Stimulated activated naive CD8-positive, alpha-beta T cell treated with anti-CD3 and anti-CD28 coated beads, Interleukin-15, amount 100 ng/mL, for 72 hours (primary cell): ENCODE results near the gene TNRC6C.
A peak's percentile ranks its signal among the peaks of the same experiment; 100 is the strongest.

Experiments
- ATAC-seq: fragments of 150-1000 bp; cut with Tn5 transposase; 2 replicates; pipeline ENCODE4 v1.10.0; 2021; ENCODE audit warnings: mild to moderate bottlenecking, moderate library complexity
- DNase-seq, 2 donors: peaks; one replicate each; pipeline ENCODE4 v3.0.0; 2021 to 2022
- H3K27ac Mint-ChIP-seq, 2 donors: one replicate each; pipeline ENCODE4 v1.8.0; 2022; ENCODE audit warnings: mild to moderate bottlenecking in 2 of 2, mixed read lengths in 2 of 2, moderate library complexity in 2 of 2
- H3K27me3 Mint-ChIP-seq: one replicate; pipeline ENCODE4 v1.8.0; 2022; ENCODE audit warnings: mixed read lengths
- H3K4me1 Mint-ChIP-seq: one replicate; pipeline ENCODE4 v1.8.0; 2022; ENCODE audit warnings: mild to moderate bottlenecking, mixed read lengths
- H3K4me3 Mint-ChIP-seq, 2 donors: one replicate each; pipeline ENCODE4 v1.8.0; 2022; ENCODE audit warnings: mild to moderate bottlenecking in 2 of 2, mixed read lengths in 2 of 2, moderate library complexity in 1 of 2
- H3K9me3 Mint-ChIP-seq, 2 donors: one replicate each; pipeline ENCODE4 v1.8.0; 2022; ENCODE audit warnings: mixed read lengths in 2 of 2

Gene TNRC6C

DNA sequence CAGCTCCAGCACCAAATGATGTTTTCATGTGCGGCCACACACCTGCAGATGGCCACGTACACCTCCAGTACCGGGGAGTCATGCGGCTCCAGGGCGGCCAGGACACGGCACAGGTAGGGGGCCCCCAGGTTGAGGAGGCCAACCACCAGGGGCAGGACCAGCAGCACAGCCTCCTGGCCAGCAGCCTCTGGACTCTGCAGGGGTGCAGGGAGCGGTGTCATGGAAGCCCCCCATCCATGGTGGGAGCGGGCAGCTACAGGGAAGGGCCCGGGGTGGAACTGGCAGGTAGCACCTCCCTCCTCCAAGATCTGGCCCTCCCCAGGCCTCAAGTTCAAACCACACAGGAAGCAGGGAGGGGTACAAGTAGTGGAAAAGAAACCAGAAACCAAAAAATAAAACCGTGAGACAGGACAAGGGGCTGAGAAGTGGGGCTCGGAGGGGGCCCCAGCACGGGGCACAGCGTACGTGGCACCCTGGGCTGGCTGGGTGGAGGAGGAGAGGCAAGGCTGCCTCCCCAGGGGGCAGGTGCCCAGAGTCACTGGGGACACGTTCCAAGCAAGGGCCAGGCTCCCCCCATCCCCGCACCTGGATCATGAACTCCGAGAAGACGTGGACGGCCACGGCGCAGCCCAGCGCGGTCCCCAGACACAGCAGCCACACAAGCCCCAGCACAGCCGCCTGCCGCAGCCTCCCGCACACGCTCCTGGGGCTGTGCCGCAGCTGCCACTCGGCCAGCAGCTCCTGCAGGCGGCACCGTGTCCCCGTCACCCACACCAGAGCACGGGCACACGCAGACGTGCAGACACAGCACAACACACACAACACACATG is 162.7 kb downstream of the TNRC6C start:
- peak overlapping the region; percentile 89 to 94 for H3K4me3 Mint-ChIP-seq
- H3K27ac Mint-ChIP-seq: peak overlapping the region; percentile 75 to 92
- no peaks in the 10 kb centered on the region for H3K27me3 Mint-ChIP-seq
- no peaks in the 10 kb centered on the region for H3K9me3 Mint-ChIP-seq
- peak; percentile 81 for ATAC-seq
- peaks cover 89% of the 10 kb centered on the region for H3K4me1 Mint-ChIP-seq
- peak; percentile 54 to 74 for DNase-seq

DNA sequence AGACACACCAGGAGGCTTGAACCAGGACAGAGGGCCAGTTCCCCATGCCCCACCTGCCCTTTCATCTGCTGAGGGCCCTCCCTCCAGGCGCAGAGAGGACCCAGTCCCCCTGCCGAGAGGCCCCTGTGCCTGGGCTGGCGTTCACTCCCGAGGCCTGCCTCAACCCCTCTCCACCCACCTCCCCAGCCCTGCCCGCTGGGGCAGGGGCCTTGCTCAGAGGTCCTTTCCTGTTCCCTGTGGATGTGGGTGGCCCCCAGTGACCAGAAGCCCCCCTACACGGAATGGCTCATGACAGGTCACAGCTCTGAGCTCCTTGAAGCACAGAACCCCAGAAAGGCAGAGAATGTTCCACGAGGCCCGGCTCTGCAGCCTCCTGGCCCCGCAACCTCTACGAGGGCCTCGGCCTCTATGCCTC is 163.3 kb downstream of the TNRC6C start:
- Mint-ChIP-seq H3K4me1 (peaks cover 93% of the 10 kb centered on the region), H3K4me3 (peak overlapping the region; percentile 89 to 94), H3K27me3 (no peaks in the 10 kb centered on the region), H3K27ac (peak overlapping the region; percentile 75 to 92), H3K9me3 (no peaks in the 10 kb centered on the region)
- DNase-seq (no peak), ATAC-seq (no peak)

DNA sequence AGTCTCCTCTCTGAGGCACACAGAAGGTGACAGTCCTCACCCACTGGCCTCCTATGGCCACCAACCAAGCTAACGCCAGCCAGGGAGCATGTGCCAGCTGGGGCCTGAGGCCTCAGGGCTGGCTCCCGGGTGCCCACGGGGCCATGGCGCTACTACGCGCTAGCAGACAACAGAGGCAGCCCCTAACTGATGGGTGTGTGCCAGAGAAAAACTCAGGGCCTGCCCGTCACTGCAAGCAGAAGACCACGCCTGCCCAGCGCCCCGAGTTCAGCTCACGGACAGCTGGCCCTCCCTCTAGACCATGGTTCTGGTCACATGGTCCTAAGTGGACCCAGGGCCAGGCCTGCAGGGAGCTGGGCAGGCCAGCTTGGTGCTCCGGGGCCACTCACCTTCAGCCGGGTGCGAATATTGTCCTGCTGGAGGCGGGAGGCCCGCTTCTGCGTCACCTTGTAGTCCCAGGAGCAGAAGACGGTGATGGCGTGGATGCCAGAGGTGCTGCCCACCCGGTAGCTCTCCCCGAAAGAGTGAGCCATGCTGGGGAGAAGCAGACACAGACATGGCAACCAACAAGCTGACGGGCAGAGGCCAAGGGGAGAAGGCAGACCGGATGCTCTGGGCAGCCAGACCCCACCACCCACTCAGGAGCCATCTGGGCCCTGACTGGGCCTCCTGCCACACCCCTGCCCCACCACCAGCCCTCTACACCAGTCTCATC is 163.9 kb downstream of the TNRC6C start:
- Mint-ChIP-seq H3K4me3 (peak overlapping the region; percentile 89 to 94), H3K27me3 (no peaks in the 10 kb centered on the region), H3K27ac (peak overlapping the region in 1 of 2 donors; percentile 2), H3K4me1 (peaks cover 93% of the 10 kb centered on the region), H3K9me3 (no peaks in the 10 kb centered on the region)
- no peak for DNase-seq
- ATAC-seq: no peak

DNA sequence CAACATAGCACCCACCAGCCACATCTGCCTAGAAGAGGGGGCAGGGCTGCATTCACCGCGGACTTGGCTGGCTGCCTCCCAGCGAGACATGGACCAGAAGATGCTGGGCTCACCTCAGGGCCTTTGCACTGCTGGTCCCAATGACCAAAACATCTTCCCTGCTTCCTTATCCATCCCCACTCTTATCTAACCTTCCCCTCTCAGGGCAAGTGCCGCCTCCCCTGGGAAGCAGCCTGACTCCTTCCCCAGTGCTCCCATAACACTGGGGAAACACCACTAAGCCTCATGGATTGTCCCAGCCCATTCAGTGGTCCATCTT is 164.4 kb downstream of the TNRC6C start:
- Mint-ChIP-seq H3K27ac (peak overlapping the region in 1 of 2 donors; percentile 2), H3K9me3 (no peaks in the 10 kb centered on the region), H3K27me3 (no peaks in the 10 kb centered on the region), H3K4me3 (peak overlapping the region; percentile 89 to 94), H3K4me1 (peaks cover 91% of the 10 kb centered on the region)
- no peak for DNase-seq
- ATAC-seq: no peak

DNA sequence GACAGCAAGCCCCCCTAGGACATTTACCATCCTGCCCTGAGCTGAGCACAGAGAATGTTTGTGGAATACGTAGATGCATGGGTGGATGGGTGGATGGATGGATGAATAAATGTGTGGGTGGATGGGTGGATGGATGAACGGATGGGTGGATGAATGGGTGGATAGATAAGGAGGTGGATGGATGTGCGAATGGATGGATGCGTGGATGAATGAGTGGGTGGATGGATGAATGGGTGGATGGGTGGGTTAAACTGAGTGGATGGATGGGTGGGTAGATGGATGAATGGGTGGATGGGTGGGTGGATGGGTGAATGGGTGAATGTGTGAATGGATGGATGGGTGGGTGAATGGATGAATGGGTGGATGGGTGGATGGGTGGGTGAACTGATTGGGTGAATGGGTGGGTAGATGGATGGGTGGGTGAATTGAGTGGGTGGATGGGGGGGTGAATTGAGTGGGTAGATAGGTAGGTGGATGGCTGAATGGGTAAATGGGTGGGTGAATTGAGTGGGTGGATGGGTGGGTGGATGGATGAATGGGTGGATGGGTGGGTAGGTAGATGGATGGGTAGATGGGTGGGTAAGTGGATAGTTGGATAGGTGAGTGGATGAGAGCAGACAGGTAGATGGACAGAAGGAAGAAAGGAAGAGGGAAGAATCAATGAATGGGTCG is 164.9 kb downstream of the TNRC6C start:
- no peak for DNase-seq
- Mint-ChIP-seq H3K9me3 (no peaks in the 10 kb centered on the region), H3K4me1 (peaks cover 87% of the 10 kb centered on the region), H3K27me3 (no peaks in the 10 kb centered on the region), H3K4me3 (peak overlapping the region; percentile 89 to 96), H3K27ac (peak overlapping the region; percentile 7 to 60)
- ATAC-seq: no peak

DNA sequence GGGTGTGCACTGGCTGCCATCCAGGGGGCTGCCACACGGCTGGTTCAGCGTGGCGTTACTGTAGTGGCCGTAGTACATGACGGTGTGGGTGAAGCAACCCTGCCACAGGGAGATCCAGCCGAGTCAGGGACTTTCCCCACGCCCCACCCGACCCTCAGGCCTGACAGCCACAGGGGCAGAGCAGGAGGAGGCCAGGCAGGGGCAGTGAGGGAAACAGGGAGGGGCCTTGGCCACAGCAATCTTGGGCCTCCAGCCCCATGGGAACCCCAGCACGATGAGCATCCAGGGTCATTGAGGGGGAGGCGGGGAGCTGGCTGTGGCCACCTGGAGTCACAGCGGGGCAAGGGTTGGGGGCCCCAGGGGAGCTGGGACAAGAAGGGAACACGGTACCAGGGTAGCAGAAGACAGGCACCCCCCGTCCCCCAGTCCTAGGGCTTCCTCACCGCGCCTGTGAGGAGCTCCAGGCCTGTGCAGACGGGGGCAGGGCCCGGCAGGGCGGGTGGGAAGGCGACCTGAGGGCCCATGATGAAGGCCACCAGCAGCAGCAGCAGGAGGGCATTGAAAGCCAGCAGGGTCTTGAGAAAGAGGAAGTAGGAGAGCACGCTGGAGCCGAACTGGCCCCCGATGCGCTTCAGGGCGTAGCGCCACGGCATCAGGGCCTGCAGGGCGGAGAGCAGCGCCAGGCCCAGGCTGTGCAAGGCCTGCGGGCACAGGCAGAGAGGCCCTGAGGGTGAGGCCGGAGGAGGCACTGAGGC is 165.8 kb downstream of the TNRC6C start:
- peak in 1 of 2 donors; percentile 27 for DNase-seq
- Mint-ChIP-seq H3K9me3 (no peaks in the 10 kb centered on the region), H3K27me3 (no peaks in the 10 kb centered on the region)

DNA sequence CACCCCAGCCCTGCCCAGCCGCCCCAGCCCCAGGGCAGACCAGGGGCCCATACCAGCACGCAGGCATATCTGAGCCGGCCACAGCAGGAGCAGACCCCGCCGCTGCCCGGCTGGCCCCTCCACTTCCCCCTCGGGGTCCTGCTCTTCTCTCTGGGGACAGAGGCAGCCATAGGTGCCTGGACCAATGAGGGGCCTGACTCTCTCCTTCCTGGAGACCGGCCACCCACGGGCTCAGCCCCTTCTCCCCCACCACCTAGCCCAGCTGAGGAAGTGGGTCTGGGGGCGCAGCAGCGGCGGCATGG is 166.3 kb downstream of the TNRC6C start:
- Mint-ChIP-seq H3K4me3 (peak overlapping the region; percentile 92 to 96), H3K4me1 (peaks cover 88% of the 10 kb centered on the region), H3K27ac (no peak overlapping the region), H3K27me3 (no peaks in the 10 kb centered on the region), H3K9me3 (no peaks in the 10 kb centered on the region)
- ATAC-seq (no peak), DNase-seq (no peak)

More for the DNA sequence above, 165.8 kb downstream of the TNRC6C start:
- no peak for ATAC-seq
- peaks cover 86% of the 10 kb centered on the region for H3K4me1 Mint-ChIP-seq
- H3K4me3 Mint-ChIP-seq: peak overlapping the region; percentile 57 to 96
- peak overlapping the region in 1 of 2 donors; percentile 7 for H3K27ac Mint-ChIP-seq

DNA sequence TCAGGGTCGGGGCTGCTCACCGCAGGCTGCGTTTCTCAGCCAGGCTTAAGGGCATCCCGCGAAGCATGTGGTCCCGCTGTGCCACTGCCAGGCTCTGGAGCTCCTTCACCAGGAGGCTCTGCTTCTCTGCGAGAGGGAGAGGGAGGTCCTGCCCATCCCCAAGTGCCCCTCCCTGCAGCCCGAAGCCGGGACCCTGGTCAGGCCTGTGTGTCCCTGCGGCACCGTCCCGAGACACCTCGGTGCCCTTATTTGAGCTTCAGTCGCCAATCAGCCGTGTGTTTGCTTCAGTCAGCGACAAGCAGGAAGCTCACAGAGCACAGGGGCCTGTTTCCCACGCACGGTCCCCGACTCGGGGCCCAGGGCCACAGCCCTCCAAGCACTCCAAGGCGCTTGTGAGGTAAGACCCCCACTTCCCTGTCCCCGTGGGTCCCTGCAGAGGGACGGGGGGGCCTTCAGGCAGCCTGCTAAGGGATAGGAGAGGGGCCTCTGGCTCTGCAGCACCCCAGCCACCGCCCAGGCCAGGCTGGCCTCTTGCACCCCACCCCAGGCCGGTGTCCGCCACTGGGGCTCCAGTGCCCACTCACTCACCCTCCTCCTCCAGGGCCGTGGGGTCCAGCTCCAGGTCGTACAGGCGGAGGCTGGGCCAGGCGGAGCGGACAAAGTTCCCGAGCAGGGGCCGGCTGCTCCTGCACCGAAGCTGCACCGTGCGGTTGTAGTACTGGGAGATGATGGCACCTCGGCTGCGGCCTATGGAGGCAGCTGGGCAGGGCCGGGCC is 166.8 kb downstream of the TNRC6C start:
- no peaks in the 10 kb centered on the region for H3K27me3 Mint-ChIP-seq

DNA sequence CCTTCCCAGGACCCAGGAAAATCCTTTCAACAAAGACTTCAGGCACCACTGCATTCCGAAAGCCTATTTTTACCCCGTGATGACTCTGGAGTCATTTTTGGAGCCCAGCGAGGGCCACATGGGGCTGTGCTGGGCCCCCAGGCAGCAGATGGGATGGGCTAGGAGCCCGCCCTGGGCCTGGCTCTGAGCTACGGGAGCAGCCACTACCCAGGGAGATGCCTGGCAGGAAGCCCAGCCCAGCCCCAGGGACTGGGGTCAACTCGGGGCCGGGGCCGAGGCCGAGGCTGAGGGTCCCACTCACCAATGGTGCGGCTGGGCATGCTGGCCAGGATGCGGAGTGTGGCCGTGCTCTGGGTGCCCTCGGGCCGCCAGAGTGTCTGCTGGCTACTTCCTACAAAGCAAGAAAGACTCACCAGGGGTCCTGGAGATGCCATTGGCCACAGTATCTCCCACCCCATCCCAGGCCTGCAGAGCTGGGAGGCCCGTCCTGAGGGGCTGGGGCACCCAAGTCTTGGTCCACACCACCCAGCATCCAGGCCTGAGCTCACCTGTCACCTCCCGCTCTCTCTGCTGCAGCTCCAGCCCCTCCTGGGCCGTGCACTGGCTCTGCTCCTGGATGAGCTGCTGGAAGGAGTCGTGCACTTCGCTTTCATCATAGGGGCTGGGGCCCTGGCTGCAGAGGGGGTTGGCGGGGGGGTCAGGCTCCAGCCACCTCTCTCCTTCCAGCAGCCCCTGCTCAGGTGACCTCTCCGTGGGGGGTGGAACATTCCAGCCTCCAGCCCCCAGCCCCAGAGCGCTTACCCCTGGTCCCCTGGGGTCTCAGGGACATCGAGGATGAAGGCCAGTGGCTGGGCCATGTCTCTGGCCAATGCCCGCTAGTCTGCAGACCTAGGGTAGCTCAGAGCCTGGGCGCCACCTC is 167.7 kb downstream of the TNRC6C start:
- no peak for ATAC-seq
- peak overlapping the region; percentile 33 to 48 for H3K27ac Mint-ChIP-seq
- peak overlapping the region; percentile 92 to 96 for H3K4me3 Mint-ChIP-seq
- H3K9me3 Mint-ChIP-seq: no peaks in the 10 kb centered on the region
- no peak for DNase-seq
- no peaks in the 10 kb centered on the region for H3K27me3 Mint-ChIP-seq
- peaks cover 87% of the 10 kb centered on the region for H3K4me1 Mint-ChIP-seq

More for the DNA sequence above, 166.8 kb downstream of the TNRC6C start:
- Mint-ChIP-seq H3K27ac (peak overlapping the region in 1 of 2 donors; percentile 48), H3K9me3 (no peaks in the 10 kb centered on the region), H3K4me3 (peak overlapping the region; percentile 92 to 96), H3K4me1 (peaks cover 90% of the 10 kb centered on the region)
- DNase-seq (peak in 1 of 2 donors; percentile 42), ATAC-seq (no peak)

DNA sequence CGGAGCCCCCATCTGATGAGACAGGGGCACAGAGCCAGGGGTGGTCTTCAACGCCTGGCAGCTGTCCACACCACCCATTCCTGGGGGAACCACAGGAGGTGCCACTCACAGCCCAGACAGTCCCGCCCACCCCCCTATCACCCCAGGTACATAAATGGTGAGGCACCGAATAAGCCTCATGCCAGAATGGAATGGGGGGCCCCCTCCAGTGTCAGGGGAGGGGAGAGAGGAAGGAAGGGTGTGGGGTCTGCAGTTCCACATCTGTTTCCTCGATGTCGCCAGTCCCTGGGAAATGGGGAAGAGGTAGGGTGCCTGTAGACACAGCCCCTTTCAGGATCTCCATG is 168.4 kb downstream of the TNRC6C start:
- peaks cover 81% of the 10 kb centered on the region for H3K4me1 Mint-ChIP-seq

DNA sequence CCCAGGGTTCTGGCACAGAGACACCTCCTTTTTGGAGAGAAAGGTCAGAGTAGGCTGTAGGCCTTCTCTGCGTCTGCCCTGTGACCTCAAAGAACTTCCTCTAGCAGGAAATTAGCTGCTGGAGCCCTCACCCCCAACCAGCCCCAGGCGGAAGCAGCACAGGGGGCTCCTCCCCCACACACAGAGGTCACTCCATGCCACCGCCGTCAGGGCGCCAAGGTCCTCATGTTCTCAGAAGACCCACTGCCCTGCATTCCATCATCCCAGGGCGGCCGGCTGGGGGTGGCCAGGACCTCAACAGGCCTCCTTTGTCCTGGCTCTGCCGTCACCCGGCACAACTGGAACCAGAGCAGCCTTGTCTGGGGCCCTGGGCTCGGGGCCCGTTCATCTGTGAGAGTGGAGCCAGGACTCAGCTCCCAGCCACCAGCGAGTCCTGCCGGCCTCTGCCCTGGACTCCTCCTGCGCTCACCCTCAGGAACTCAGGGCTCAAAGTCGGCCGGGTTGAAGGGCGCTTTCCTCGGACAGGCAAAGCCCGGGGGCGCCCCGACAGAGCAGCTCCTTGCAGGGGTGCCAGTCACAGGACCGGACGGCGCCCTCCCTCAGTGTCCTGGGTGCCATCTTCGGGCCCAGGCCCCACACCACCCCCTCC is 168.9 kb downstream of the TNRC6C start:
- H3K27me3 Mint-ChIP-seq: no peaks in the 10 kb centered on the region
- no peaks in the 10 kb centered on the region for H3K9me3 Mint-ChIP-seq
- peak; percentile 41 for ATAC-seq
- H3K27ac Mint-ChIP-seq: peak overlapping the region; percentile 86 to 91
- peak; percentile 59 to 78 for DNase-seq
- H3K4me1 Mint-ChIP-seq: peaks cover 78% of the 10 kb centered on the region
- peak overlapping the region; percentile 92 to 96 for H3K4me3 Mint-ChIP-seq

More for the DNA sequence above, 168.4 kb downstream of the TNRC6C start:
- Mint-ChIP-seq H3K27me3 (no peaks in the 10 kb centered on the region), H3K4me3 (peak overlapping the region; percentile 92 to 96), H3K9me3 (no peaks in the 10 kb centered on the region), H3K27ac (peak overlapping the region in 1 of 2 donors; percentile 81)
- DNase-seq (no peak), ATAC-seq (no peak)

DNA sequence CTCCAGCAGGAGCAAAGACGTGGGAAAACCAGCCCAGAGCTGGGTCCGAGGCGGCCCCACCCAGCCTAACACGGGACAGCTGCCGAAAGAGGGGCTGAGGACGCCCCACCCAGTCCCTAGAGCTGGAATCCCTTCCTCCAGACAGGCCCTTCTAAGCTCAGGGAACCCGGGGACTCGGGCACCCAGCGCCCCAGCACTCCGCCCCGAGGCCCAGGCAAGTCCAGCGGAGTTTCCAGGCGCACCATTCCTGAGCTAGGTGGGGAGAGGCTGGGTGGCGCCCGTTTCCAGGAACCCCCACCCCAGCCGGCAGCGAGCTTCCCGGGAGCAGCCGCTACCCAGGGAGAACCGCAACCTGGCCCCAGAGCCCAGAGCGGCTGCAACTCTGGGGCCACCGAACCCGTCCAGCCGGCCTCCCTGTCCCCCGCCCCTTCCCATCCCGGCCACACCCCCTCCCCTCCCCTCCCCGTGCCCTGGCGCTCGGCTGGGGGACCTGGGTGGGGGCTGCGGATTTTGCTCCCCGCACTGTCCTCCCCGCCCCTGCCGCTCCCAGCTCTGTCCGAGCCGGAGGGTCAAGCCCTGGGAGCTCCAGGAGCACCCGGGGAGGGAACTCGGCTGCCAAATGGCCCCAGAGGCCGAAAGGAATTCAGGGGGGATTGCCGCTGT is 169.5 kb downstream of the TNRC6C start:
- H3K4me1 Mint-ChIP-seq: peaks cover 78% of the 10 kb centered on the region

More for the DNA sequence above, 169.5 kb downstream of the TNRC6C start:
- Mint-ChIP-seq H3K27ac (peak overlapping the region; percentile 86 to 91), H3K9me3 (no peaks in the 10 kb centered on the region), H3K27me3 (no peaks in the 10 kb centered on the region), H3K4me3 (peak overlapping the region; percentile 92 to 96)
- no peak for ATAC-seq
- peak in 1 of 2 donors; percentile 43 for DNase-seq
